Upper lobe of left lung (tissue), 4 donors: ENCODE data around the gene LRRC74A.

ENCODE experiments used
- POLR2A ChIP-seq, 4 donors: fragments of 450-650 bp; IDR thresholded peaks; one replicate each; pipeline ENCODE4 v1.5.1; 2016 to 2017; ENCODE audit warnings: antibody characterized with exemption in 4 of 4, mild to moderate bottlenecking in 2 of 4
- TF ChIP-seq, protein P1 (sequence below), 6 experiments: fragments of 450-650 bp in 4 of 6; fragments of 200-600 bp in 2 of 6; sonication (generic) in 2 of 6; IDR thresholded peaks; one replicate each; pipeline ENCODE4 v1.5.1; 2016 to 2019; ENCODE audit warnings: antibody characterized with exemption in 6 of 6

DNA sequence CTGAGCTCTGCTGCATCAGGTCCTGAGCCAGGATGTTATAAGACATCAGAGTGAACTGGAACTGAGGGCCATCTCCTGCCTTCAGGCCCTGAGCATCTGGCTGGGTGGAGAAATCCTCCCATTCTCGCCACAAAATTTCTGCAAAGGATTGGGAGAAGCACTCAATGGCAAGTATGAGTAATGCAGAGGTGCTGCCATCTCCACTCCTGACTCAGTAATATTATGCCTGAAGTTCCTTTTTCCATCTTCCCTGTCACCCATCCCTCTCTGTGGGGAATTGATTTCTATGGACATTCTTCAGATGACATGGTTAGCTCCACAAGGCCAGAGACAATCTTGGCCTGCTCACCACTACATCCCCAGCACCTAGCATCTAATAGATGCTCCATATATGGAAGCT, 18.2 kb upstream of the LRRC74A start:
- TF ChIP-seq, protein P1, sequence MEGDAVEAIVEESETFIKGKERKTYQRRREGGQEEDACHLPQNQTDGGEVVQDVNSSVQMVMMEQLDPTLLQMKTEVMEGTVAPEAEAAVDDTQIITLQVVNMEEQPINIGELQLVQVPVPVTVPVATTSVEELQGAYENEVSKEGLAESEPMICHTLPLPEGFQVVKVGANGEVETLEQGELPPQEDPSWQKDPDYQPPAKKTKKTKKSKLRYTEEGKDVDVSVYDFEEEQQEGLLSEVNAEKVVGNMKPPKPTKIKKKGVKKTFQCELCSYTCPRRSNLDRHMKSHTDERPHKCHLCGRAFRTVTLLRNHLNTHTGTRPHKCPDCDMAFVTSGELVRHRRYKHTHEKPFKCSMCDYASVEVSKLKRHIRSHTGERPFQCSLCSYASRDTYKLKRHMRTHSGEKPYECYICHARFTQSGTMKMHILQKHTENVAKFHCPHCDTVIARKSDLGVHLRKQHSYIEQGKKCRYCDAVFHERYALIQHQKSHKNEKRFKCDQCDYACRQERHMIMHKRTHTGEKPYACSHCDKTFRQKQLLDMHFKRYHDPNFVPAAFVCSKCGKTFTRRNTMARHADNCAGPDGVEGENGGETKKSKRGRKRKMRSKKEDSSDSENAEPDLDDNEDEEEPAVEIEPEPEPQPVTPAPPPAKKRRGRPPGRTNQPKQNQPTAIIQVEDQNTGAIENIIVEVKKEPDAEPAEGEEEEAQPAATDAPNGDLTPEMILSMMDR (IDR thresholded peaks at IDR 0.05), result no peak
- TF ChIP-seq POLR2A (IDR thresholded peaks at IDR 0.05), result no peak
